ENCODE data around the gene DNAH3.

DNAH3 gene

DNA sequence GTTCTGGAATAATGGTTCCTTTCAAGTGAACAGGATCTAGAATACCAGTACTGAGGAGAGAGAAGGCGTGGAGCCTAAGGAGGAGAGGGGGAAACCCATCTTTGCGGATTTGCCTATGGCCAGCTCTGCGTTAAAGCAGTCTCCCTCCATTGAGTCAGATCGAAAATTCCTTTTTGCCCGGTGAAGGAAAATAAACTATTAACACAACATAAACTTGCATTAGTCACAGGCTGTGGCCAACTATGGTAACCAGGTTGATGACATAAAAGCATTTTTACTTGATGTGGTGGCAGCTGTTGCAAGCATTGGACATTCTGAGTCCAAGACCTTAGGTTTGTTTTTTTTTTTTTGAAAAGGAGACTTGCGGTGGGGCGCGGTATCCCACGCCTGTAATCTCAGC, 16.7 kb upstream of the DNAH3 start:
- H3K4me3 ChIP-seq (ENCODE audit: low read depth, low read length): no peak overlapping the region
- TF ChIP-seq, protein P1, sequence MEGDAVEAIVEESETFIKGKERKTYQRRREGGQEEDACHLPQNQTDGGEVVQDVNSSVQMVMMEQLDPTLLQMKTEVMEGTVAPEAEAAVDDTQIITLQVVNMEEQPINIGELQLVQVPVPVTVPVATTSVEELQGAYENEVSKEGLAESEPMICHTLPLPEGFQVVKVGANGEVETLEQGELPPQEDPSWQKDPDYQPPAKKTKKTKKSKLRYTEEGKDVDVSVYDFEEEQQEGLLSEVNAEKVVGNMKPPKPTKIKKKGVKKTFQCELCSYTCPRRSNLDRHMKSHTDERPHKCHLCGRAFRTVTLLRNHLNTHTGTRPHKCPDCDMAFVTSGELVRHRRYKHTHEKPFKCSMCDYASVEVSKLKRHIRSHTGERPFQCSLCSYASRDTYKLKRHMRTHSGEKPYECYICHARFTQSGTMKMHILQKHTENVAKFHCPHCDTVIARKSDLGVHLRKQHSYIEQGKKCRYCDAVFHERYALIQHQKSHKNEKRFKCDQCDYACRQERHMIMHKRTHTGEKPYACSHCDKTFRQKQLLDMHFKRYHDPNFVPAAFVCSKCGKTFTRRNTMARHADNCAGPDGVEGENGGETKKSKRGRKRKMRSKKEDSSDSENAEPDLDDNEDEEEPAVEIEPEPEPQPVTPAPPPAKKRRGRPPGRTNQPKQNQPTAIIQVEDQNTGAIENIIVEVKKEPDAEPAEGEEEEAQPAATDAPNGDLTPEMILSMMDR (IDR thresholded peaks at IDR 0.05; ENCODE audit: low read depth, low read length): no peak

DNA sequence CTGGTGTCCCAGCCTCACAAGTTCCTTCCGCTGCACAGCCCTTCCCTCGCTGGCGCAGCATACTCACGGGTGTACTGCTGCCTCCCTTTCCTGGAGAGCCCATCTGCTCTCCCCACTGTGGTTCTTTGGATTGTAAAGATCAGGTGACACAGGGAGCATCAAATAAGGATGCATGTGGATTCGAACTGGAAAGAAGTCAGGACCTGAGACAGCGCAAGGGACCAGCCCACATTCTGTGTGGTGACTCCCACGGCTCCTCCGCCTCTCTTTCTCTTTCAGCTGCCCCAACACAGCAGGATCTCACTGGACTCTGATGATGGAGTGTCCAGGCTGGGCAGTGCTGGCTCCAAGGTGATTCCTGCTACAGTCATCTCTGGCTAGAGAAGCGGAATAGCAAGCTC, 15.9 kb upstream of the DNAH3 start:
- TF ChIP-seq, protein P1 (IDR thresholded peaks at IDR 0.05; ENCODE audit: low read depth, low read length): no peak

DNA sequence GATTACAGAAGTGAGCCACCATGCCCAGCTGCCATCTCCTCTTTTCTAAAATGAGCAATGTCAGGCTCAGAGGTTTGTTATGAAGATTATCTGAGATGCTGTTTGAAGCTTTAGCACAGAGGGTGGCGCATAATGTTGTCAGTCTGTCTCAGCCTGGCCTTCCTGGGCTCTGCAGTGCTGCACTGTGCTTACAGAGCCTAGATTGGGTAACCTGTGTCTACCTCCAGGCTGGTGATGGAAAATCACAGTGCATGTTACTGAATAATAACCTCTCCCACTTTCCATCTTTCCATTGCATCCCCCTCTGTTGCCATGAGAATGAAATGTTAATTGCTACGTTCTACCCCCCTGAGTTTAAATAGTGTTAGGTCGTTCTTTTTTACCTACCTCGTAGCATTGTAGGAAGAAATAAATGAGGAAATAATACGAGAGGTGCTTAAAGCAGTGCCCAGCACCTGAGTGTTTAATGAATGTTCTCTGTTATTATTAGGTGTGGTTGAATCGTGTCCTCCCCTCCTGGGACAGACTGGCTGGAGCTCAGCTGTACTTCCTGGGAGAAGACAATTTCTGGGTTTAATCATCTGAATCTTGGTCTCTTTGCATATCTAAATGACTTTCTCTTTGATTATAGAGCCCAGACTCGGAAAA, 14.0 kb upstream of the DNAH3 start:
- TF ChIP-seq, protein P1 (IDR thresholded peaks at IDR 0.05; ENCODE audit: low read depth, low read length): no peak
- no peak overlapping the region for H3K4me3 ChIP-seq (ENCODE audit: low read depth, low read length)

More for the DNA sequence above, 15.9 kb upstream of the DNAH3 start:
- no peak overlapping the region for H3K4me3 ChIP-seq (ENCODE audit: low read depth, low read length)

DNA sequence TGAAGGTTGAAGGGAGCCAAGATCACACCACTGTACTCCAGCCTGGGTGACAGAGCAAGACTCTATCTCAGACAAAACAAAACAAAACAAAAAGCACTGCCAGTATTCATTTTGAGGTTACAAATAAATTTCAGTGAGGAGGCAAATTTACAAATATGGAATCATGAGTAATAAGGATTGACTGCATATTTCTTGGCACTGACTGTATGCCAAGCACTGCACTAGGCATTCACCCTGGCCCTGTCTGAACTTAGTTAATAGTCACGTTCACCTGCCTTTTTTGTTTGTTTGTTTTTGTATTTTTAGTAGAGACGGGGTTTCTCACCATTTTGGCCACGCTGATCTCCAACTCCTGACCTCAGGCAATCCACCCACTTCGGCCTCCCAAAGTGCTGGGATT, 12.9 kb upstream of the DNAH3 start:
- TF ChIP-seq, protein P1 (IDR thresholded peaks at IDR 0.05; ENCODE audit: low read depth, low read length): no peak
- H3K4me3 ChIP-seq (ENCODE audit: low read depth, low read length): no peak overlapping the region

DNA sequence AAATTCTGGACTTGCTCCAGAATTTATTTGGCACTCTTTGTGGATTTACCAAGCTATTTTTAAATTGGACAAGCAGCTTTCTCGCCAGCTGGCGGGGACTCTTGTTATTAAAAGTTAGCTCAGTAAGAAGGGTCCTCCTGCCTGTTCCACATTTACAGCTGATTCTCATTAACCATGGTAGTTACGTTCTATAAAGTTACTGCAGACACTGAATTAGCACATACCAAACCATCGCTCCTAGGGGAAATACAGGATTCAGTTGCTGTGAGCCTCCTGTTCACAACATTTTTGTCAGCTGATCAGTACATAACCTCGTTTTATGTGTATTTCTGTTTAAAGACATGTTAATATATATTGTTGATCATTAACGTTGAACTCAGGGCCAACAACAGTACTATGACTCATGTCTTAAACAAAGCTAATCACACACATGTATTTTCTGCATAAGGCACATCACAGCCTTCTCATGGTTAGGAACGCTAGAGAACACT, 12.1 kb upstream of the DNAH3 start:
- TF ChIP-seq, protein P1 (IDR thresholded peaks at IDR 0.05; ENCODE audit: low read depth, low read length): no peak

DNA sequence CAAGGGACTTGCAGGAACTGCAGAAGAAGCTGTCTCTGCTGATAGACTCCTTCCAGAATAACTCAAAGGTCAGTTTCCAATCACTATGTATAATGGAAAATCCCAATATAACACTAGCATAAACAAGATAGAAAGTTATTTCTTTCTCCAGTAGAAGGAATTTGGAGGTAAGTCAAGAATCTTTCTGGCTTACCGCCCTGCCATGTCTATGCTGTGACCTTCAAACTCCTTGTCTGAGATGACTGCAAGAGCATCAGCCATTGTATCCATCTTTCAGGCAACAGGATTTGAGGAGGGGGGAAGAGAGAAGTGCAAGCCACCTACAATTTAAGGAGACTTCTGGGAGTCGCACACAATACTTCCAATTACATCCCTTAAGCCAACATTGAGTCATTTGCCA, 10.6 kb upstream of the DNAH3 start:
- H3K4me3 ChIP-seq (ENCODE audit: low read depth, low read length): no peak overlapping the region
- TF ChIP-seq, protein P1 (IDR thresholded peaks at IDR 0.05; ENCODE audit: low read depth, low read length): no peak

More for the DNA sequence above, 12.1 kb upstream of the DNAH3 start:
- no peak overlapping the region for H3K4me3 ChIP-seq (ENCODE audit: low read depth, low read length)

DNA sequence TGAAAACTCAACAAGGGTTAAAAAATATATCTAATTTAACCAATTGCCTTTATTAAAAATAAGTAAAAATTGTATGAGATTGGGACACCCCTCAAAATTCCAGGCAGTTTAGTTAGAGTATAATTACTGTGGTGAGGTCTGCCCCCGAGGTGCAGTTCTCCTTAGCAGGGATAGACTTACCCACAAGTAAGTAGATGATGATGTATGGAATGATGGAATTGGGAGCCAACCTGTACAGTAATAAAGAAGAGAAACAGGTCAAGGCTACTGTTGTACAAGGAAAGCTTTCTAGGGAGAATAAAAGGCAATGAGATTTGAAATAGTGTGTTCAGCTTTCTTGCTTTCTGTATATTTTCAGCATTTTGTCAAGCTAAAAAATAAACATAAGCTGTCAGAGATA, 9.6 kb upstream of the DNAH3 start:
- no peak overlapping the region for H3K4me3 ChIP-seq (ENCODE audit: low read depth, low read length)
- TF ChIP-seq, protein P1 (IDR thresholded peaks at IDR 0.05; ENCODE audit: low read depth, low read length): no peak

Data from WI38 (cell line).